Measurements from ENCODE around the gene SMYD3. TPM values are rescaled to one million over a fixed set of nuclear protein-coding genes. Genes with fewer than 3 reads are reported as not detected.

SMYD3 gene
- total RNA-seq, 1 donor from 2014 or later, result 27.2 TPM

- Histone ChIP-seq H3K36me3 (no peaks in the 10 kb centered on the region), H3K27me3 (no peaks in the 10 kb centered on the region), H3K4me1 (no peaks in the 10 kb centered on the region), H3K27ac (no peak overlapping the region), H3K4me3 (no peak overlapping the region), H3K9me3 (peaks cover 12% of the 10 kb centered on the region)
- intact Hi-C loops (cut with DNase I), result no loop called here
- no peak for DNase-seq
- no peak for TF ChIP-seq CTCF (IDR thresholded peaks at IDR 0.05)
- no peak for ATAC-seq
Measured at GRCh38 chr1:246515390-246516005, 8.4 kb upstream of the SMYD3 start.

- Histone ChIP-seq H3K9me3 (peaks cover 12% of the 10 kb centered on the region), H3K27ac (no peak overlapping the region), H3K27me3 (no peaks in the 10 kb centered on the region), H3K4me3 (no peak overlapping the region), H3K36me3 (no peaks in the 10 kb centered on the region), H3K4me1 (no peaks in the 10 kb centered on the region)
- TF ChIP-seq CTCF (IDR thresholded peaks at IDR 0.05), result no peak
- intact Hi-C loops (cut with DNase I), result no loop called here
- ATAC-seq (no peak), DNase-seq (no peak)
Measured at GRCh38 chr1:246513619-246514343, 6.7 kb upstream of the SMYD3 start.

- DNase-seq (no peak), ATAC-seq (no peak)
- no peak overlapping the region for H3K4me3 ChIP-seq
- no peak for TF ChIP-seq CTCF (IDR thresholded peaks at IDR 0.05)
- H3K36me3 ChIP-seq, result no peaks in the 10 kb centered on the region
- H3K4me1 ChIP-seq, result no peaks in the 10 kb centered on the region
- intact Hi-C loops (cut with DNase I), result no loop called here
- H3K9me3 ChIP-seq, result peaks cover 12% of the 10 kb centered on the region
- H3K27me3 ChIP-seq, result no peaks in the 10 kb centered on the region
- H3K27ac ChIP-seq, result no peak overlapping the region
Measured at GRCh38 chr1:246513041-246513440, 6.0 kb upstream of the SMYD3 start.

GRCh38 chr1:246512635-246513034, 5.6 kb upstream of the SMYD3 start:
- Histone ChIP-seq H3K27ac (no peak overlapping the region), H3K36me3 (no peaks in the 10 kb centered on the region), H3K27me3 (no peaks in the 10 kb centered on the region), H3K4me3 (no peak overlapping the region), H3K4me1 (peaks cover under 1% of the 10 kb centered on the region), H3K9me3 (peaks cover 12% of the 10 kb centered on the region)
- intact Hi-C loops (cut with DNase I), result no loop called here
- TF ChIP-seq CTCF (IDR thresholded peaks at IDR 0.05), result no peak
- DNase-seq (no peak), ATAC-seq (no peak)

GRCh38 chr1:246512230-246512629, 5.2 kb upstream of the SMYD3 start:
- TF ChIP-seq CTCF (IDR thresholded peaks at IDR 0.05), result no peak
- Histone ChIP-seq H3K36me3 (no peaks in the 10 kb centered on the region), H3K4me3 (no peak overlapping the region), H3K9me3 (peaks cover 12% of the 10 kb centered on the region), H3K27me3 (no peaks in the 10 kb centered on the region), H3K27ac (no peak overlapping the region), H3K4me1 (peaks cover 4% of the 10 kb centered on the region)
- DNase-seq (no peak), ATAC-seq (no peak)
- intact Hi-C loops (cut with DNase I), result no loop called here
